Liver (tissue), 9 donors: ENCODE measurements around the gene ELK1. TPM values are rescaled to one million over a fixed set of nuclear protein-coding genes. Genes with fewer than 3 reads are reported as not detected.

Source experiments
- DNase-seq: peaks from one replicate; pipeline ENCODE4 v3.0.0-alpha.2; 2017; ENCODE audit warnings: low spot score
- H3K27ac ChIP-seq, 2 donors: one replicate each; pipeline ENCODE4 v1.7.0; 2013; ENCODE audit warnings: inconsistent platforms in 2 of 2, low read length in 2 of 2, control low read depth in 1 of 2, low read depth in 1 of 2, mild to moderate bottlenecking in 1 of 2
- H3K27me3 ChIP-seq, 4 donors: one replicate each; pipeline versions ENCODE4 v1.6.1 to v1.7.0; 2013; ENCODE audit warnings: low read length in 3 of 4, inconsistent platforms in 1 of 4, mild to moderate bottlenecking in 1 of 4, moderate library complexity in 1 of 4; ENCODE audit not compliant: control insufficient read depth in 4 of 4, insufficient read depth in 4 of 4
- H3K36me3 ChIP-seq, 4 donors: one replicate each; pipeline versions ENCODE4 v1.6.1 to v1.7.0; 2013; ENCODE audit warnings: low read length in 3 of 4, mild to moderate bottlenecking in 3 of 4, low read depth in 1 of 4, moderate library complexity in 1 of 4; ENCODE audit not compliant: control insufficient read depth in 4 of 4, insufficient read depth in 3 of 4
- H3K4me1 ChIP-seq, 4 donors: one replicate each; pipeline versions ENCODE4 v1.6.1 to v1.7.0; 2013; ENCODE audit warnings: low read length in 3 of 4, mild to moderate bottlenecking in 3 of 4, moderate library complexity in 1 of 4; ENCODE audit not compliant: control insufficient read depth in 4 of 4, insufficient read depth in 4 of 4
- H3K4me3 ChIP-seq, 3 donors: one replicate each; pipeline versions ENCODE4 v1.6.1 to v1.7.0; 2013; ENCODE audit warnings: low read length in 3 of 3, control low read depth in 1 of 3, low read depth in 1 of 3, mild to moderate bottlenecking in 1 of 3
- H3K9ac ChIP-seq, 2 donors: one replicate each; pipeline ENCODE4 v1.7.0; 2013; ENCODE audit warnings: low read length in 2 of 2, mild to moderate bottlenecking in 2 of 2, moderate library complexity in 2 of 2, control low read depth in 1 of 2, low read depth in 1 of 2
- H3K9me3 ChIP-seq, 4 donors: one replicate each; pipeline versions ENCODE4 v1.6.1 to v1.7.0; 2013; ENCODE audit warnings: low read length in 3 of 4; ENCODE audit not compliant: control insufficient read depth in 4 of 4
- ATF3 ChIP-seq: IDR thresholded peaks from 2 replicates; pipeline ENCODE4 v1.6.1; 2016; ENCODE audit warnings: antibody characterized with exemption
- CTCF ChIP-seq: fragments of 150-350 bp; IDR thresholded peaks from 2 replicates; pipeline ENCODE4 v1.5.1; 2017; ENCODE audit warnings: improper control_type of control experiment, low read depth, low read length; ENCODE audit not compliant: missing input control
- EGR1 ChIP-seq, 2 donors: IDR thresholded peaks; 2 replicates each; pipeline ENCODE4 v1.6.1; 2016 to 2018; ENCODE audit warnings: antibody characterized with exemption in 2 of 2, low read depth in 2 of 2
- FOXA1 ChIP-seq: IDR thresholded peaks from 2 replicates; pipeline ENCODE4 v1.6.1; 2016; ENCODE audit warnings: antibody characterized with exemption
- FOXA2 ChIP-seq: IDR thresholded peaks from 2 replicates; pipeline ENCODE4 v1.6.1; 2016; ENCODE audit warnings: antibody characterized with exemption
- GABPA ChIP-seq, 2 donors: IDR thresholded peaks in 1 of 2; conservative IDR thresholded peaks in 1 of 2; 2 replicates each; pipeline ENCODE4 v1.6.1; 2016; ENCODE audit warnings: antibody characterized with exemption in 2 of 2, mild to moderate bottlenecking in 1 of 2, moderate library complexity in 1 of 2
- HNF4A ChIP-seq, 2 donors: conservative IDR thresholded peaks; 2 replicates each; pipeline ENCODE4 v1.6.1; 2016; ENCODE audit warnings: antibody characterized with exemption in 2 of 2, mild to moderate bottlenecking in 2 of 2
- HNF4G ChIP-seq: IDR thresholded peaks from 2 replicates; pipeline ENCODE4 v1.6.1; 2016; ENCODE audit warnings: antibody characterized with exemption
- JUND ChIP-seq, 2 donors: IDR thresholded peaks; 2 replicates each; pipeline ENCODE4 v1.6.1; 2016; ENCODE audit warnings: antibody characterized with exemption in 2 of 2
- MAX ChIP-seq: IDR thresholded peaks from 2 replicates; pipeline ENCODE4 v1.6.1; 2016; ENCODE audit warnings: antibody characterized with exemption
- RAD21 ChIP-seq, 2 donors: IDR thresholded peaks; 2 replicates each; pipeline ENCODE4 v1.6.1; 2016; ENCODE audit warnings: antibody characterized with exemption in 2 of 2, mild to moderate bottlenecking in 2 of 2
- REST ChIP-seq: IDR thresholded peaks from 2 replicates; pipeline ENCODE4 v1.6.1; 2016; ENCODE audit warnings: antibody characterized with exemption, mild to moderate bottlenecking
- RXRA ChIP-seq, 2 donors: IDR thresholded peaks; 2 replicates each; pipeline ENCODE4 v1.6.1; 2017 to 2018; ENCODE audit warnings: antibody characterized with exemption in 2 of 2, mild to moderate bottlenecking in 1 of 2
- SP1 ChIP-seq: IDR thresholded peaks from 2 replicates; pipeline ENCODE4 v1.6.1; 2018; ENCODE audit warnings: antibody characterized with exemption, mild to moderate bottlenecking
- TAF1 ChIP-seq: conservative IDR thresholded peaks from 2 replicates; pipeline ENCODE4 v1.6.1; 2016; ENCODE audit warnings: antibody characterized with exemption, mild to moderate bottlenecking
- YY1 ChIP-seq: IDR thresholded peaks from 2 replicates; pipeline ENCODE4 v1.6.1; 2016; ENCODE audit warnings: antibody characterized with exemption, mild to moderate bottlenecking
- ZBTB33 ChIP-seq: IDR thresholded peaks from 2 replicates; pipeline ENCODE4 v1.6.1; 2016; ENCODE audit warnings: antibody characterized with exemption
- WGBS: extraction: QIAGEN DNeasy Blood & Tissue Kit; methylation state at CpG from one replicate; pipeline ENCODE4 v1.1.7; 2013; 5-methylcytosine and 5-hydroxymethylcytosine counted together
- polyA plus RNA-seq, 2 donors: library from polyadenylated mRNA; stranded (reverse) in 1 of 2; unstranded in 1 of 2; fragments of 200-250 nt in 1 of 2; fragments of >200 nt in 1 of 2; fragmentation: Nextera tagmentation in 1 of 2; extraction: Ambion mirVana in 1 of 2; gene quantifications; one replicate each; pipeline versions ENCODE4 v1.2.1 to v1.2.3, GENCODE V29; 2013 to 2015
- total RNA-seq, 2 donors: library from RNA; depleted of rRNA; stranded (reverse); fragments of >200 nt; gene quantifications; one replicate each; pipeline ENCODE4 v1.2.3, GENCODE V29; 2014
- donor health status: healthy.
- donor health status: healthy.
- donor health status: healthy.
- donor health status: healthy.
- donor health status: healthy.

The ELK1 gene
- total and polyA plus RNA-seq, 4 donors = 6.2 to 20.2 (median 11.6) TPM

- no peak for DNase-seq
- peak overlapping the region in 1 of 3 donors; percentile 42 for H3K4me3 ChIP-seq
- H3K4me1 ChIP-seq = peaks cover 0 to 4% (median 0%) of the 10 kb centered on the region in 4 donors
- no peak overlapping the region for H3K27ac ChIP-seq
- H3K9me3 ChIP-seq = no peaks in the 10 kb centered on the region
- TF ChIP-seq FOXA1 (no peak), REST (no peak), HNF4A (conservative IDR thresholded peaks at IDR 0.05) (no peak), HNF4G (no peak), RAD21 (IDR thresholded peaks at IDR 0.05) (no peak), MAX (no peak), JUND (IDR thresholded peaks at IDR 0.05) (no peak), RXRA (IDR thresholded peaks at IDR 0.05) (no peak), GABPA (IDR thresholded peaks at IDR 0.05 in 1 of 2, conservative IDR thresholded peaks at IDR 0.05 in 1 of 2) (no peak), SP1 (no peak)
- no peak overlapping the region for H3K9ac ChIP-seq
- WGBS = 35% methylated on average over 32 of the region's 32 CpGs
- H3K27me3 ChIP-seq = no peaks in the 10 kb centered on the region
- no peaks in the 10 kb centered on the region for H3K36me3 ChIP-seq
Measured at GRCh38 chrX:47618923-47619485, 31.4 kb downstream of the ELK1 start.

GRCh38 chrX:47614618-47615017, 35.7 kb downstream of the ELK1 start:
- Histone ChIP-seq H3K4me3 (no peak overlapping the region), H3K9ac (no peak overlapping the region), H3K27me3 (no peaks in the 10 kb centered on the region), H3K36me3 (no peaks in the 10 kb centered on the region), H3K9me3 (no peaks in the 10 kb centered on the region), H3K4me1 (peaks cover 0 to 3% (median 0%) of the 10 kb centered on the region in 4 donors), H3K27ac (no peak overlapping the region)
- 75% methylated on average over 5 of the region's 5 CpGs for WGBS
- TF ChIP-seq EGR1 (IDR thresholded peaks at IDR 0.05; ENCODE audit: low read depth in 2 of 2) = no peak
- no peak for TF ChIP-seq MAX
- TF ChIP-seq ZBTB33 = no peak
- no peak for TF ChIP-seq ATF3
- TF ChIP-seq GABPA (IDR thresholded peaks at IDR 0.05 in 1 of 2, conservative IDR thresholded peaks at IDR 0.05 in 1 of 2) = no peak
- TF ChIP-seq YY1 = no peak
- TF ChIP-seq RXRA (IDR thresholded peaks at IDR 0.05) = no peak
- no peak for TF ChIP-seq FOXA2
- no peak for TF ChIP-seq HNF4G
- TF ChIP-seq REST = no peak
- TF ChIP-seq CTCF = no peak
- TF ChIP-seq JUND (IDR thresholded peaks at IDR 0.05) = no peak
- TF ChIP-seq TAF1 = no peak
- no peak for TF ChIP-seq RAD21 (IDR thresholded peaks at IDR 0.05)
- TF ChIP-seq SP1 = no peak
- no peak for DNase-seq
